ENCODE data around the gene CHST8. TPM values are rescaled to one million over a fixed set of nuclear protein-coding genes. Genes with fewer than 3 reads are reported as not detected.

CHST8 gene
- not detected for polyA plus RNA-seq (2013, experiment 1 of 2)
- polyA plus RNA-seq (2013, experiment 2 of 2), result not detected

DNA sequence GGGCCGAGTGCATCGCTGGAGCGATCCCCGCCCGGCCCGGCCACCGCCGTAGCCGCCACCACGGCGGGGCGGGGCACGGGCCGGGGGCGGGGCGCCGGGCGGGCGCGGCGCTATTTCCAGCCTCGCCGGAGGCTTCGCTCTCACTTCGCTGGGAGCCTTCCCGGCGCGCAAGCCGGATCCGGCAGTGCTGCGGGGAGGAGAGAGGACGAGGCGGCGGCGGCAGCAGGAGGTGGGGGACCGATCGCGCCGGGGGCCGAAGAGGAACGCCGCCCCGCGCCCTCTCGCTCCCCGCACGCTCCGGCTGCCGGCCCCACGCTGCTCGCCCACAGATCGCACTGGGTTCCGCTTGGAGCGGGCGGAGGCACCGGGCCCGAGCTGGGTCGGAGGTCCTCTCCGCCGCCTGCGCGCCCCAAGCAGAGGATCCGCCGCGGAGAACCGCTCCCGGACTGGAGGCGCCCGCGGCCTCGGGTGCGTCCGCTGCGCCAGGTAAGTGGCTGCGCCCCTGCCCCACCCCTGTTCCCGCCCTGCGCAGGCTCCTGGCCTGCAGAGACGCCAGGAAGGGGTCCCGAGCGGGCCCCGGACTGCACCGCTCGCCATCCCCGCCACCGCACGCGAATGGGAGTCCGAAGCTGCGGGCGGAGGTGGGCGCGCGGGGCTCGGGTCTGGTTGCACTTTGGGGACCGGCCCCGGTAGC is at the start of gene CHST8:
TSS of gene CHST8 (plus strand) at position 143 of the 694 bp plus-strand sequence. CDS start 67,309 bp downstream, outside the sequence.
- Histone ChIP-seq H2BK5ac (ENCODE audit: low read depth, low read length, poor library complexity, severe bottlenecking) (no peak within 1 kb of the TSS), H3K27ac (ENCODE audit: low read length, poor library complexity, severe bottlenecking) (no peak within 1 kb of the TSS), H2AFZ (ENCODE audit: low read depth, low read length) (no peak within 1 kb of the TSS), H3K4me3 (ENCODE audit: insufficient read depth in 1 of 2, low read depth in 1 of 2, low read length in 2 of 2) (no peak within 1 kb of the TSS), H3K9ac (ENCODE audit: low read length) (no peak within 1 kb of the TSS), H3K27me3 (ENCODE audit: control insufficient read depth in 1 of 2, insufficient read depth in 1 of 2, low read length in 2 of 2) (peaks cover 51 to 74% of the 10 kb centered on the region in 2 experiments), H4K91ac (ENCODE audit: low read length) (no peak within 1 kb of the TSS), H3K4ac (ENCODE audit: low read depth in 1 of 2, low read length in 2 of 2) (no peak within 1 kb of the TSS), H3K14ac (ENCODE audit: low read length in 2 of 2) (no peak within 1 kb of the TSS), H2BK120ac (ENCODE audit: low read depth, low read length) (no peak within 1 kb of the TSS), H3K4me2 (ENCODE audit: low read length, poor library complexity, severe bottlenecking) (peak within 1 kb of the TSS; percentile 70), H3K18ac (ENCODE audit: low read depth in 1 of 2, low read length in 2 of 2) (no peak within 1 kb of the TSS), H2BK12ac (ENCODE audit: low read length in 2 of 2) (no peak within 1 kb of the TSS), H4K8ac (ENCODE audit: low read length) (no peak within 1 kb of the TSS), H2AK5ac (ENCODE audit: low read length, severe bottlenecking) (no peak within 1 kb of the TSS), H3K36me3 (ENCODE audit: control insufficient read depth in 1 of 2, insufficient read depth in 2 of 2, low read depth in 1 of 2, low read length in 2 of 2) (peaks cover 0 to 3% of the 10 kb centered on the region in 2 experiments), H3K9me3 (ENCODE audit: control insufficient read depth, low read length) (no peaks in the 10 kb centered on the region), H3K23ac (ENCODE audit: low read length in 2 of 2) (no peak within 1 kb of the TSS), H3K79me1 (replicated peaks; ENCODE audit: low read length, poor library complexity, severe bottlenecking) (no peaks in the 10 kb centered on the region), H2BK15ac (ENCODE audit: low read depth, poor library complexity, severe bottlenecking) (no peak within 1 kb of the TSS), H3K4me1 (ENCODE audit: control insufficient read depth, insufficient read depth, low read depth, low read length) (peaks cover 19% of the 10 kb centered on the region)
- no peak for DNase-seq
- WGBS, result 2% methylated on average over 67 of the region's 96 CpGs

GRCh38 chr19:33572929-33573328 is 48.8 kb upstream of the CHST8 start:
- peaks cover 18% of the 10 kb centered on the region for H3K9me3 ChIP-seq (ENCODE audit: control insufficient read depth, low read length)
- H3K4me1 ChIP-seq (ENCODE audit: control insufficient read depth, insufficient read depth, low read depth, low read length), result no peaks in the 10 kb centered on the region
- no peak overlapping the region for H2BK15ac ChIP-seq (ENCODE audit: low read depth, poor library complexity, severe bottlenecking)
- peaks cover 0 to 18% of the 10 kb centered on the region in 2 experiments for H3K27me3 ChIP-seq (ENCODE audit: control insufficient read depth in 1 of 2, insufficient read depth in 1 of 2, low read length in 2 of 2)
- DNase-seq, result no peak
- no peak overlapping the region for H4K8ac ChIP-seq (ENCODE audit: low read length)
- H2AK5ac ChIP-seq (ENCODE audit: low read length, severe bottlenecking), result no peak overlapping the region
- H2BK12ac ChIP-seq (ENCODE audit: low read length in 2 of 2), result no peak overlapping the region
- no peak overlapping the region for H3K27ac ChIP-seq (ENCODE audit: low read length, poor library complexity, severe bottlenecking)
- no peak overlapping the region for H2AFZ ChIP-seq (ENCODE audit: low read depth, low read length)
- no peak overlapping the region for H3K23ac ChIP-seq (ENCODE audit: low read length in 2 of 2)
- no peak overlapping the region for H3K4me3 ChIP-seq (ENCODE audit: insufficient read depth in 1 of 2, low read depth in 1 of 2, low read length in 2 of 2)
- no peak overlapping the region for H3K4ac ChIP-seq (ENCODE audit: low read depth in 1 of 2, low read length in 2 of 2)
- H3K36me3 ChIP-seq (ENCODE audit: control insufficient read depth in 1 of 2, insufficient read depth in 2 of 2, low read depth in 1 of 2, low read length in 2 of 2), result no peaks in the 10 kb centered on the region
- no peak overlapping the region for H3K9ac ChIP-seq (ENCODE audit: low read length)
- whole genome bisulfite sequencing, result 40% methylated on average over 2 of the region's 2 CpGs
- H2BK120ac ChIP-seq (ENCODE audit: low read depth, low read length), result no peak overlapping the region
- no peak overlapping the region for H2BK5ac ChIP-seq (ENCODE audit: low read depth, low read length, poor library complexity, severe bottlenecking)
- H3K4me2 ChIP-seq (ENCODE audit: low read length, poor library complexity, severe bottlenecking), result no peak overlapping the region
- no peaks in the 10 kb centered on the region for H3K79me1 ChIP-seq (replicated peaks; ENCODE audit: low read length, poor library complexity, severe bottlenecking)
- no peak overlapping the region for H4K91ac ChIP-seq (ENCODE audit: low read length)
- no peak overlapping the region for H3K18ac ChIP-seq (ENCODE audit: low read depth in 1 of 2, low read length in 2 of 2)
- no peak overlapping the region for H3K14ac ChIP-seq (ENCODE audit: low read length in 2 of 2)

DNA sequence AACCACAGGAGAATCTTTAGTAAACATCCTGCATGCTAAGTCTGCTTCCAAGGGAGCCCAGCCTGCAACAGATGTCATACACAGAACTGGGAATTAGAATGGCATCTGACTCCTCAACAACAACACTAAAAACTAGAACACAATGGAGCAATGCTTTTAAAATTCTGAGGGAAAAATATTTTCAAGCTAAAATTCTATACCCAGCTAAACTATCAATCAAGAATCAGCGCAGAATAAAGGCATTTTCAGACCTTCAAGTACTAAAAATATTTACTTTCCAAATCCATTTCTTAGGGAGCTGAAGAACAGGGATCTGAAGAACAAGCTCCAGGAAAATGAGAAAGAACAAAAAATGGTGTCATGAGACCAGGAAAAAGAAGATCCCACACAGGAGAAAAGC is 46.9 kb upstream of the CHST8 start:
- Histone ChIP-seq H2AK5ac (ENCODE audit: low read length, severe bottlenecking) (no peak overlapping the region), H3K79me1 (replicated peaks; ENCODE audit: low read length, poor library complexity, severe bottlenecking) (no peaks in the 10 kb centered on the region), H3K18ac (ENCODE audit: low read depth in 1 of 2, low read length in 2 of 2) (no peak overlapping the region), H3K4ac (ENCODE audit: low read depth in 1 of 2, low read length in 2 of 2) (no peak overlapping the region), H3K27me3 (ENCODE audit: control insufficient read depth in 1 of 2, insufficient read depth in 1 of 2, low read length in 2 of 2) (peaks cover 0 to 12% of the 10 kb centered on the region in 2 experiments), H2BK12ac (ENCODE audit: low read length in 2 of 2) (no peak overlapping the region), H4K8ac (ENCODE audit: low read length) (no peak overlapping the region), H2AFZ (ENCODE audit: low read depth, low read length) (no peak overlapping the region), H3K9ac (ENCODE audit: low read length) (no peak overlapping the region), H4K91ac (ENCODE audit: low read length) (no peak overlapping the region), H2BK5ac (ENCODE audit: low read depth, low read length, poor library complexity, severe bottlenecking) (no peak overlapping the region), H3K36me3 (ENCODE audit: control insufficient read depth in 1 of 2, insufficient read depth in 2 of 2, low read depth in 1 of 2, low read length in 2 of 2) (no peaks in the 10 kb centered on the region), H3K4me1 (ENCODE audit: control insufficient read depth, insufficient read depth, low read depth, low read length) (no peaks in the 10 kb centered on the region), H3K9me3 (ENCODE audit: control insufficient read depth, low read length) (peaks cover 18% of the 10 kb centered on the region), H3K4me3 (ENCODE audit: insufficient read depth in 1 of 2, low read depth in 1 of 2, low read length in 2 of 2) (no peak overlapping the region), H3K4me2 (ENCODE audit: low read length, poor library complexity, severe bottlenecking) (no peak overlapping the region), H3K14ac (ENCODE audit: low read length in 2 of 2) (no peak overlapping the region), H3K27ac (ENCODE audit: low read length, poor library complexity, severe bottlenecking) (no peak overlapping the region), H2BK120ac (ENCODE audit: low read depth, low read length) (no peak overlapping the region), H2BK15ac (ENCODE audit: low read depth, poor library complexity, severe bottlenecking) (no peak overlapping the region), H3K23ac (ENCODE audit: low read length in 2 of 2) (no peak overlapping the region)
- DNase-seq, result no peak
- no CpG with 5 or more reads among the region's 1 CpG for WGBS

DNA sequence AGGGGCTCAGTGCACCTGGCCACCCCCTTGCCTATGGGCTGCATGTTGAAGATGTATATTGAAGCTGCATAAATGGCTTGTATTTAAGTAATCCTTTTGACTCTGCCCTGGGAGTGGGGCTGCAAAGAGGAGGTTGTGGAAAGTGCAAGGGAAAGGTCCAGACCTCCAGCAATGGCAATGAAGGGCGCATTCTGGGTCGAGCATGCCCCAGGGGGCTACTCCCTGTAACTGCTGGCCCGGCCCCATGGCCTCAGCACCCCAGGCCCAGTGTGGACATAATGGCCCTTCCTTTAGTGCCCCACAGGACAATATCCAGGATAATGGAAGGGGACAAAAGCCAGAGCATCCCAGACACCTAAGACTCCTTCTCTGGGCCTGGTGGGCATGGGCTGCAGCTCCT is 43.1 kb upstream of the CHST8 start:
- no peak overlapping the region for H2AFZ ChIP-seq (ENCODE audit: low read depth, low read length)
- no peak overlapping the region for H3K23ac ChIP-seq (ENCODE audit: low read length in 2 of 2)
- H3K4me3 ChIP-seq (ENCODE audit: insufficient read depth in 1 of 2, low read depth in 1 of 2, low read length in 2 of 2), result no peak overlapping the region
- H2AK5ac ChIP-seq (ENCODE audit: low read length, severe bottlenecking), result no peak overlapping the region
- H4K91ac ChIP-seq (ENCODE audit: low read length), result no peak overlapping the region
- H4K8ac ChIP-seq (ENCODE audit: low read length), result no peak overlapping the region
- no peaks in the 10 kb centered on the region for H3K36me3 ChIP-seq (ENCODE audit: control insufficient read depth in 1 of 2, insufficient read depth in 2 of 2, low read depth in 1 of 2, low read length in 2 of 2)
- peaks cover 17% of the 10 kb centered on the region for H3K9me3 ChIP-seq (ENCODE audit: control insufficient read depth, low read length)
- no peak overlapping the region for H3K4ac ChIP-seq (ENCODE audit: low read depth in 1 of 2, low read length in 2 of 2)
- WGBS, result 63% methylated on average over 3 of the region's 3 CpGs
- H3K9ac ChIP-seq (ENCODE audit: low read length), result no peak overlapping the region
- no peak overlapping the region for H3K27ac ChIP-seq (ENCODE audit: low read length, poor library complexity, severe bottlenecking)
- no peak overlapping the region for H3K4me2 ChIP-seq (ENCODE audit: low read length, poor library complexity, severe bottlenecking)
- no peak overlapping the region for H2BK15ac ChIP-seq (ENCODE audit: low read depth, poor library complexity, severe bottlenecking)
- no peak overlapping the region for H3K18ac ChIP-seq (ENCODE audit: low read depth in 1 of 2, low read length in 2 of 2)
- no peaks in the 10 kb centered on the region for H3K79me1 ChIP-seq (replicated peaks; ENCODE audit: low read length, poor library complexity, severe bottlenecking)
- H3K4me1 ChIP-seq (ENCODE audit: control insufficient read depth, insufficient read depth, low read depth, low read length), result no peaks in the 10 kb centered on the region
- H2BK12ac ChIP-seq (ENCODE audit: low read length in 2 of 2), result no peak overlapping the region
- no peak overlapping the region for H2BK5ac ChIP-seq (ENCODE audit: low read depth, low read length, poor library complexity, severe bottlenecking)
- H3K14ac ChIP-seq (ENCODE audit: low read length in 2 of 2), result no peak overlapping the region
- H3K27me3 ChIP-seq (ENCODE audit: control insufficient read depth in 1 of 2, insufficient read depth in 1 of 2, low read length in 2 of 2), result no peaks in the 10 kb centered on the region
- no peak overlapping the region for H2BK120ac ChIP-seq (ENCODE audit: low read depth, low read length)
- DNase-seq, result no peak
